SK-N-SH (cell line): ENCODE data around the gene STT3A. TPM values are rescaled to one million over a fixed set of nuclear protein-coding genes. Genes with fewer than 3 reads are reported as not detected.

Experiments
- CTCF ChIA-PET: fragments of 300-600, 350-600 bp; formaldehyde crosslinking; extraction: SDS; loops from one replicate; lab custom pipeline; 2021; lab: Yijun Ruan, JAX
- POLR2A ChIA-PET: fragments of 350-600 bp; sonication (Branson Sonifier 250); formaldehyde crosslinking; extraction: SDS; loops from one replicate; lab custom pipeline; 2020; ENCODE audit warnings: antibody characterized with exemption, inconsistent platforms; lab: Yijun Ruan, JAX
- DNase-seq: peaks from one replicate; pipeline ENCODE4 v3.0.0; 2012
- H2AFZ ChIP-seq: fragments of 200-600 bp; sonication (generic); 2 replicates; pipeline ENCODE4 v1.8.1; 2016; ENCODE audit warnings: antibody characterized with exemption, mild to moderate bottlenecking, low read depth
- H3F3A ChIP-seq: fragments of 200-600 bp; sonication (generic); replicated peaks from 2 replicates; pipeline ENCODE3; 2016; ENCODE audit warnings: antibody characterized with exemption, mild to moderate bottlenecking; ENCODE audit not compliant: insufficient read depth
- H3K27ac ChIP-seq, 2 experiments: fragments of 200-500 bp in 1 of 2; fragments of 200-600 bp in 1 of 2; sonication (Bioruptor generic) in 1 of 2; sonication (generic), shearing (Covaris generic) in 1 of 2; 2 replicates each; pipeline versions ENCODE4 v1.5.1 to v1.6.1; 2014 to 2016; ENCODE audit warnings: low read depth in 2 of 2, inconsistent platforms in 1 of 2, low read length in 1 of 2, mild to moderate bottlenecking in 1 of 2, mixed read lengths in 1 of 2
- H3K27me3 ChIP-seq: fragments of 200-600 bp; sonication (generic), shearing (Covaris generic); 2 replicates; pipeline ENCODE4 v1.6.1; 2016; ENCODE audit warnings: mixed run types; ENCODE audit not compliant: insufficient read depth
- H3K36me3 ChIP-seq, 2 experiments: fragments of 200-500 bp in 1 of 2; fragments of 200-600 bp in 1 of 2; sonication (Bioruptor generic) in 1 of 2; sonication (generic) in 1 of 2; replicated peaks in 1 of 2; 2 replicates each; pipeline versions ENCODE3 to v1.5.1; 2014 to 2016; ENCODE audit warnings: low read length in 1 of 2, mild to moderate bottlenecking in 1 of 2; ENCODE audit not compliant: insufficient read depth in 2 of 2, control insufficient read depth in 1 of 2
- H3K4me1 ChIP-seq, 2 experiments: fragments of 200-500 bp in 1 of 2; fragments of 200-600 bp in 1 of 2; sonication (Bioruptor generic) in 1 of 2; sonication (generic), shearing (Covaris generic) in 1 of 2; 2 replicates each; pipeline versions ENCODE4 v1.5.1 to v1.6.1; 2014 to 2016; ENCODE audit warnings: low read depth in 1 of 2, low read length in 1 of 2, mixed run types in 1 of 2; ENCODE audit not compliant: insufficient read depth in 2 of 2, control insufficient read depth in 1 of 2
- H3K4me2 ChIP-seq: fragments of 200-600 bp; sonication (generic), shearing (Covaris generic); 2 replicates; pipeline ENCODE4 v1.6.1; 2017; ENCODE audit warnings: mixed run types
- H3K4me3 ChIP-seq, 2 experiments: fragments of 200-500 bp in 1 of 2; fragments of 200-600 bp in 1 of 2; sonication (Bioruptor generic) in 1 of 2; sonication (generic), shearing (Covaris generic) in 1 of 2; 2 replicates each; pipeline versions ENCODE4 v1.5.1 to v1.8.1; 2014 to 2016; ENCODE audit warnings: low read depth in 2 of 2, inconsistent platforms in 1 of 2, low read length in 1 of 2, mild to moderate bottlenecking in 1 of 2, mixed read lengths in 1 of 2, moderate library complexity in 1 of 2
- H3K79me2 ChIP-seq: fragments of 200-600 bp; sonication (generic); 2 replicates; pipeline ENCODE4 v1.8.1; 2017; ENCODE audit warnings: mild to moderate bottlenecking; ENCODE audit not compliant: insufficient read depth
- H3K9ac ChIP-seq: fragments of 200-600 bp; sonication (generic); 2 replicates; pipeline ENCODE4 v1.6.1; 2017; ENCODE audit warnings: mixed run types
- H3K9me2 ChIP-seq: fragments of 200-600 bp; sonication (generic); 2 replicates; pipeline ENCODE4 v1.6.1; 2017; ENCODE audit warnings: mixed run types
- H3K9me3 ChIP-seq: fragments of 200-600 bp; sonication (generic); 2 replicates; pipeline ENCODE4 v1.6.1; 2017; ENCODE audit warnings: mixed run types, mild to moderate bottlenecking, moderate library complexity
- H4K20me1 ChIP-seq: fragments of 200-600 bp; sonication (generic); 2 replicates; pipeline ENCODE4 v1.6.1; 2017; ENCODE audit warnings: mild to moderate bottlenecking, mixed run types; ENCODE audit not compliant: insufficient read depth
- CHD2 ChIP-seq: fragments of 150-350 bp; IDR thresholded peaks from 2 replicates; pipeline ENCODE4 v1.6.1; 2018; ENCODE audit warnings: low read length; ENCODE audit not compliant: partially characterized antibody
- EZH2phosphoT487 ChIP-seq: fragments of 200-600 bp; sonication (generic); IDR thresholded peaks from 2 replicates; pipeline ENCODE4 v1.6.1; 2017; ENCODE audit warnings: low read depth, mixed run types, mild to moderate bottlenecking, antibody characterized with exemption, moderate library complexity, borderline replicate concordance
- FOSL2 ChIP-seq: IDR thresholded peaks from 2 replicates; pipeline ENCODE4 v1.4.0; 2012; ENCODE audit warnings: low read depth, mild to moderate bottlenecking, moderate library complexity, borderline replicate concordance
- FOXM1 ChIP-seq: IDR thresholded peaks from 2 replicates; pipeline ENCODE4 v1.4.0; 2012; ENCODE audit warnings: low read depth, mild to moderate bottlenecking
- GABPA ChIP-seq: IDR thresholded peaks from 2 replicates; pipeline ENCODE4 v1.4.0; 2012; ENCODE audit warnings: low read depth, mild to moderate bottlenecking
- JUND ChIP-seq: IDR thresholded peaks from 2 replicates; pipeline ENCODE4 v1.4.0; 2012
- MEF2A ChIP-seq: IDR thresholded peaks from 2 replicates; pipeline ENCODE4 v1.4.0; 2012; ENCODE audit warnings: low read depth, borderline replicate concordance
- NFIC ChIP-seq: IDR thresholded peaks from 2 replicates; pipeline ENCODE4 v1.4.0; 2012; ENCODE audit warnings: borderline replicate concordance
- NRF1 ChIP-seq: IDR thresholded peaks from 2 replicates; pipeline ENCODE4 v1.6.1; 2012; ENCODE audit warnings: low read depth, mild to moderate bottlenecking, low read length
- RAD21 ChIP-seq: IDR thresholded peaks from 2 replicates; pipeline ENCODE4 v1.6.1; 2012; ENCODE audit warnings: mild to moderate bottlenecking, low read length
- RCOR1 ChIP-seq: fragments of 150-350 bp; IDR thresholded peaks from 2 replicates; pipeline ENCODE4 v1.6.1; 2017; ENCODE audit warnings: antibody characterized with exemption, low read length
- RXRA ChIP-seq: IDR thresholded peaks from 2 replicates; pipeline ENCODE4 v1.4.0; 2012; ENCODE audit warnings: low read depth, mild to moderate bottlenecking, borderline replicate concordance
- SIN3A ChIP-seq: IDR thresholded peaks from 2 replicates; pipeline ENCODE4 v1.6.1; 2012; ENCODE audit warnings: low read depth, mild to moderate bottlenecking, low read length, moderate library complexity, borderline replicate concordance
- TAF1 ChIP-seq: IDR thresholded peaks from 2 replicates; pipeline ENCODE4 v1.6.1; 2012; ENCODE audit warnings: low read depth, mild to moderate bottlenecking, low read length, moderate library complexity, borderline replicate concordance
- TCF12 ChIP-seq: IDR thresholded peaks from 2 replicates; pipeline ENCODE4 v1.4.0; 2012
- TEAD4 ChIP-seq: IDR thresholded peaks from 2 replicates; pipeline ENCODE4 v1.4.0; 2012; ENCODE audit warnings: mild to moderate bottlenecking, borderline replicate concordance; ENCODE audit not compliant: insufficient read depth
- WGBS: methylation state at CpG from one replicate; pipeline ENCODE4 v1.1.6; 2017; ENCODE audit warnings: low lambda C conversion rate; 5-methylcytosine and 5-hydroxymethylcytosine counted together
- polyA plus RNA-seq, 3 experiments: library from polyadenylated mRNA; depleted of rRNA; stranded (reverse); fragments of >200 nt; gene quantifications; 2 replicates each; pipeline ENCODE4 v1.2.3, GENCODE V29; 2012
- TF ChIP-seq, protein P1 (sequence below): IDR thresholded peaks from 2 replicates; pipeline ENCODE4; 2012
- TF ChIP-seq, protein P2 (sequence below): fragments of 150-350 bp; IDR thresholded peaks from 2 replicates; pipeline ENCODE4 v1.6.1; 2017; ENCODE audit warnings: antibody characterized with exemption, low read length, low read depth, borderline replicate concordance
- TF ChIP-seq, protein P3 (sequence below): IDR thresholded peaks from 2 replicates; pipeline ENCODE4 v1.4.0; 2012; ENCODE audit warnings: low read depth
- TF ChIP-seq, protein P4 (sequence below): fragments of 150-350 bp; IDR thresholded peaks from 2 replicates; pipeline ENCODE4 v1.6.1; 2016; ENCODE audit warnings: mild to moderate bottlenecking, low read depth, low read length

STT3A gene
- polyA plus RNA-seq, 1 of the 3 experiments (the other 2 are of a cell fraction), result 101 TPM

DNA sequence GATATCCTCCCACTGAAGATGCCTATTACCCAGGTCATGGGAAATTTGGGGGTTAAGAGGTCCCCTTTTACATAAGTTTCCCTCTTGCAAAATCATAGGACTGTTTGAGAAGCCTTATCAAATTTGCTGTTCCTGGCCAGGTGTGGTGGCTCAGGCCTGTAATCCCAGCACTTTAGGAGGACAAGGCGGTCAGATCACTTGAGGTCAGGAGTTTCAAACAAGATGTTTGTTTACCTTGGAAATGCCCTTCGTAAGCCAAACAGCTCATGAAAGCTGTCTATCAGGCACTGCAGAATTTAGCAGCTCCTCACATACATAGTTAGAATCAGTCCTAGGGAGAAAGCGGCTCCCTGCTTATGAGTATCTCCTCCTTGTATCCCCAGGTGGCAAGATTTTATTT lies 28.3 kb upstream of the STT3A start:
- POLR2A ChIA-PET, result no interaction called here
- Histone ChIP-seq H3K27ac (no peak overlapping the region), H3K4me1 (no peaks in the 10 kb centered on the region), H3K9ac (no peak overlapping the region), H3K36me3 (no peaks in the 10 kb centered on the region), H3K27me3 (no peaks in the 10 kb centered on the region), H3K9me2 (no peaks in the 10 kb centered on the region), H3K4me2 (no peak overlapping the region), H2AFZ (no peak overlapping the region), H3K4me3 (no peak overlapping the region), H3K9me3 (no peaks in the 10 kb centered on the region), H3K79me2 (no peaks in the 10 kb centered on the region), H4K20me1 (no peaks in the 10 kb centered on the region), H3F3A (peaks cover 4% of the 10 kb centered on the region)
- WGBS, result 82% methylated on average over 2 of the region's 3 CpGs
- no peak for DNase-seq
- CTCF ChIA-PET, result interaction anchor here (1.3 kb wide), 1 partner anchor 18 kb away, joined by 3 read pairs; no protein-coding TSS in a partner anchor
- no peak for TF ChIP-seq FOXM1
- no peak for TF ChIP-seq FOSL2
- TF ChIP-seq, protein P1, sequence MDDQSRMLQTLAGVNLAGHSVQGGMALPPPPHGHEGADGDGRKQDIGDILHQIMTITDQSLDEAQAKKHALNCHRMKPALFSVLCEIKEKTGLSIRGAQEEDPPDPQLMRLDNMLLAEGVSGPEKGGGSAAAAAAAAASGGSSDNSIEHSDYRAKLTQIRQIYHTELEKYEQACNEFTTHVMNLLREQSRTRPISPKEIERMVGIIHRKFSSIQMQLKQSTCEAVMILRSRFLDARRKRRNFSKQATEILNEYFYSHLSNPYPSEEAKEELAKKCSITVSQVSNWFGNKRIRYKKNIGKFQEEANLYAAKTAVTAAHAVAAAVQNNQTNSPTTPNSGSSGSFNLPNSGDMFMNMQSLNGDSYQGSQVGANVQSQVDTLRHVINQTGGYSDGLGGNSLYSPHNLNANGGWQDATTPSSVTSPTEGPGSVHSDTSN, result no peak
- TF ChIP-seq, protein P2, sequence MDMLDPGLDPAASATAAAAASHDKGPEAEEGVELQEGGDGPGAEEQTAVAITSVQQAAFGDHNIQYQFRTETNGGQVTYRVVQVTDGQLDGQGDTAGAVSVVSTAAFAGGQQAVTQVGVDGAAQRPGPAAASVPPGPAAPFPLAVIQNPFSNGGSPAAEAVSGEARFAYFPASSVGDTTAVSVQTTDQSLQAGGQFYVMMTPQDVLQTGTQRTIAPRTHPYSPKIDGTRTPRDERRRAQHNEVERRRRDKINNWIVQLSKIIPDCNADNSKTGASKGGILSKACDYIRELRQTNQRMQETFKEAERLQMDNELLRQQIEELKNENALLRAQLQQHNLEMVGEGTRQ, result no peak
- TF ChIP-seq TAF1, result no peak
- TF ChIP-seq, protein P3, sequence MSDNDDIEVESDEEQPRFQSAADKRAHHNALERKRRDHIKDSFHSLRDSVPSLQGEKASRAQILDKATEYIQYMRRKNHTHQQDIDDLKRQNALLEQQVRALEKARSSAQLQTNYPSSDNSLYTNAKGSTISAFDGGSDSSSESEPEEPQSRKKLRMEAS, result no peak
- no peak for TF ChIP-seq RAD21
- TF ChIP-seq, protein P4, sequence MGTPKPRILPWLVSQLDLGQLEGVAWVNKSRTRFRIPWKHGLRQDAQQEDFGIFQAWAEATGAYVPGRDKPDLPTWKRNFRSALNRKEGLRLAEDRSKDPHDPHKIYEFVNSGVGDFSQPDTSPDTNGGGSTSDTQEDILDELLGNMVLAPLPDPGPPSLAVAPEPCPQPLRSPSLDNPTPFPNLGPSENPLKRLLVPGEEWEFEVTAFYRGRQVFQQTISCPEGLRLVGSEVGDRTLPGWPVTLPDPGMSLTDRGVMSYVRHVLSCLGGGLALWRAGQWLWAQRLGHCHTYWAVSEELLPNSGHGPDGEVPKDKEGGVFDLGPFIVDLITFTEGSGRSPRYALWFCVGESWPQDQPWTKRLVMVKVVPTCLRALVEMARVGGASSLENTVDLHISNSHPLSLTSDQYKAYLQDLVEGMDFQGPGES, result no peak
- TF ChIP-seq RCOR1, result no peak
- TF ChIP-seq NFIC, result no peak
- no peak for TF ChIP-seq TEAD4
- TF ChIP-seq EZH2phosphoT487, result no peak

DNA sequence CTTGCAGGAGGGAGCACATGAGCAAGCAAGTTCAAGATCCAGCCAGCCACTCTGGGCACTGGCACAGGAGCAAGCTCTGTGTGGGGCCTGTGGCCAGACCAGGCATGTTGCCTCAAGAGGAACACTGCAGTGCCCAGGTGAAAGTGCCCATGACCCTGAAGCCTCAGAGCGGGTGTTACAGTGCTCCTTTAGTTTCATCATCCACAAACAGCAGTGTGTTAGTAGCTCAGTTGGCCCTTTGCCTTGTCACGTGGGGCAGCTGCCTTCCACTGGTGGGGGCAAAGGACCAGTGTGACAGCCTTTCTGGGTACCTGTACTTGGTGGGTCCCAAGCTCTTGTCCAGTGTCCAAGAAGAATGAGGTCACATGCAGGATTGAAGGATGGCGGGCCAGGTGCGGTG lies 26.4 kb upstream of the STT3A start:
- no peak for DNase-seq
- no peaks in the 10 kb centered on the region for H4K20me1 ChIP-seq
- CTCF ChIA-PET, result interaction anchor here (1.2 kb wide), 1 partner anchor 475 kb away, joined by 3 read pairs; no protein-coding TSS in a partner anchor
- peaks cover 18% of the 10 kb centered on the region for H3K79me2 ChIP-seq
- no peak overlapping the region for H3K9ac ChIP-seq
- H3K27me3 ChIP-seq, result no peaks in the 10 kb centered on the region
- POLR2A ChIA-PET, result no interaction called here
- H3K9me2 ChIP-seq, result no peaks in the 10 kb centered on the region
- TF ChIP-seq FOXM1 (no peak), FOSL2 (no peak), CHD2 (no peak), SIN3A (no peak), JUND (no peak), MEF2A (no peak), TAF1 (no peak), NRF1 (no peak), TCF12 (no peak), GABPA (no peak), RXRA (no peak)
- TF ChIP-seq, protein P2, result no peak
- WGBS, result 100% methylated on average over 2 of the region's 4 CpGs
- no peak overlapping the region for H3K4me3 ChIP-seq
- H3K36me3 ChIP-seq, result no peaks in the 10 kb centered on the region
- H2AFZ ChIP-seq, result no peak overlapping the region
- peaks cover 6 to 10% of the 10 kb centered on the region in 2 experiments; a peak in 3 of 4 replicates for H3K4me1 ChIP-seq
- no peak overlapping the region for H3K27ac ChIP-seq
- no peak overlapping the region for H3K4me2 ChIP-seq
- H3F3A ChIP-seq, result no peaks in the 10 kb centered on the region
- no peaks in the 10 kb centered on the region for H3K9me3 ChIP-seq
